ENCODE data around the gene COL18A1. TPM values are rescaled to one million over a fixed set of nuclear protein-coding genes. Genes with fewer than 3 reads are reported as not detected.

The COL18A1 gene
- total and polyA plus RNA-seq, 2 of the 8 experiments (the other 6 are each of a cell fraction or from before 2014, with no cell fraction given) = 145 to 201 TPM

DNA sequence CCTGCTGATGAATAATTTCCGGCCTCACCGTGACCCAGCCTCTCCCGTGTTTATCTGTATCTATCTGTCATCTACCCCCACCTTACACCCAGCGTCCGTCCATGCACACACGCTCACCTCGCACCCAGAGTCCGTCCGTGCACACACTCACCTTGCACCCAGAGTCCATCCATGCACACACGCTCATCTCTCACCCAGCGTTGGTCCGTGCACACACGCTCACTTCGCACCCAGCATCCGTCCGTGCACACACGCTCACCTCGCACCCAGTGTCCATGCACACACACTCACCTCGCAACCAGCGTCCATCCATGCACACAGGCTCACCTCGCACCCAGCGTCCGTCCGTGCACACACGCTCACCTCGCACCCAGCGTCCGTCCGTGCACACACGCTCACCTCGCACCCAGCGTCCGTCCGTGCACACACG lies 25.0 kb upstream of the COL18A1 start:
- Histone ChIP-seq H2BK20ac (ENCODE audit: low read length) (no peak overlapping the region; the same call in 1 of the 2 replicates), H3K27ac (ENCODE audit: low read depth, low read length) (no peak overlapping the region), H4K91ac (replicated peaks; ENCODE audit: insufficient read length, low read length) (peak overlapping the region; percentile 90), H2AK5ac (ENCODE audit: low read depth, low read length) (peak overlapping the region; percentile 41; the same call in 1 of the 2 replicates), H3K27me3 (replicated peaks in 1 of 4; ENCODE audit: control insufficient read depth in 3 of 4, extremely low read depth in 1 of 4, insufficient read depth in 3 of 4, low read length in 3 of 4) (no peaks in the 10 kb centered on the region; a peak in 1 of 7 replicates), H3K23ac (ENCODE audit: insufficient read length) (no peak overlapping the region), H3K14ac (ENCODE audit: insufficient read length) (no peak overlapping the region), H3K4me2 (ENCODE audit: insufficient read depth in 1 of 2, low read depth in 2 of 2, low read length in 2 of 2) (no peak overlapping the region), H4K5ac (ENCODE audit: insufficient read length, low read depth, low read length) (no peak overlapping the region), H3K23me2 (ENCODE audit: low read depth, low read length) (no peaks in the 10 kb centered on the region), H3K9ac (replicated peaks in 1 of 4; ENCODE audit: extremely low read depth in 1 of 4, low read depth in 3 of 4, low read length in 3 of 4) (0 out of 7 replicates have a peak overlapping the region, but pooled peaks of 1 of the 4 experiments have one; percentile 1), H3K79me2 (ENCODE audit: control insufficient read depth in 1 of 2, insufficient read depth in 2 of 2, low read length in 2 of 2) (no peaks in the 10 kb centered on the region), H2BK15ac (ENCODE audit: low read length) (peak overlapping the region; percentile 23), H2BK5ac (ENCODE audit: low read depth, low read length) (peak overlapping the region; percentile 61; the same call in 1 of the 2 replicates), H2BK12ac (ENCODE audit: low read depth, low read length) (peak overlapping the region; percentile 56; the same call in 1 of the 2 replicates), H3K18ac (ENCODE audit: extremely low read depth, low read length) (no peak overlapping the region), H4K20me1 (replicated peaks in 1 of 2; ENCODE audit: control insufficient read depth in 1 of 2, insufficient read depth in 2 of 2, low read length in 2 of 2) (no peaks in the 10 kb centered on the region), H3K79me1 (ENCODE audit: low read depth, low read length) (no peaks in the 10 kb centered on the region), H3K4me3 (ENCODE audit: extremely low read depth in 1 of 4, insufficient read depth in 2 of 4, low read depth in 3 of 4, low read length in 4 of 4) (no peak overlapping the region), H4K8ac (ENCODE audit: extremely low read depth, insufficient read depth, low read length) (no peak overlapping the region), H2AFZ (ENCODE audit: low read length) (no peak overlapping the region), H3K4ac (replicated peaks; ENCODE audit: insufficient read length, low read depth, low read length) (no peak overlapping the region), H3K56ac (replicated peaks; ENCODE audit: insufficient read length, low read depth, low read length) (no peak overlapping the region), H2BK120ac (replicated peaks; ENCODE audit: low read depth, low read length) (no peak overlapping the region), H3K9me3 (ENCODE audit: insufficient read depth in 2 of 2, low read depth in 1 of 2, low read length in 1 of 2) (peaks cover 10 to 13% of the 10 kb centered on the region in 2 experiments; a peak in 3 of 4 replicates), H3K36me3 (ENCODE audit: control insufficient read depth in 2 of 4, insufficient read depth in 4 of 4, low read length in 3 of 4) (no peaks in the 10 kb centered on the region), H3K4me1 (replicated peaks in 1 of 4; ENCODE audit: control insufficient read depth in 3 of 4, insufficient read depth in 4 of 4, low read length in 3 of 4) (peaks cover 6 to 10% (median 7%) of the 10 kb centered on the region in 4 experiments)
- 96% methylated on average over 25 of the region's 35 CpGs; no CpG with 5 or more reads in 1 of the 2 experiments for WGBS, 2 experiments (ENCODE audit: extremely low coverage in 1 of 2, insufficient coverage in 1 of 2, insufficient read length in 1 of 2, insufficient replicate concordance in 2 of 2, low coverage in 1 of 2, low lambda C conversion rate in 2 of 2, missing lambda C conversion rate in 1 of 2)
- DNase-seq (ENCODE audit: low read depth in 1 of 2, low spot score in 2 of 2) (no peak), FAIRE-seq (no peak)
- POLR2A ChIA-PET (ENCODE audit: partially characterized antibody) = no interaction called here
- CTCF ChIA-PET (ENCODE audit: partially characterized antibody) = interaction anchor here (1.2 kb wide), 1 partner anchor 89 kb away, joined by 3 read pairs; no protein-coding TSS in a partner anchor
- TF ChIP-seq FOSL1 (IDR thresholded peaks at IDR 0.05; ENCODE audit: insufficient read depth, low read depth, low read length) (no peak), ASH2L (IDR thresholded peaks at IDR 0.05; ENCODE audit: low read length) (no peak), SIRT6 (IDR thresholded peaks at IDR 0.05; ENCODE audit: low read length) (no peak), CREB1 (IDR thresholded peaks at IDR 0.05) (no peak), EP300 (IDR thresholded peaks at IDR 0.05; ENCODE audit: borderline replicate concordance in 1 of 2, low read depth in 2 of 2, low read length in 2 of 2) (no peak), TAF1 (IDR thresholded peaks at IDR 0.05; ENCODE audit: low read depth, low read length) (no peak), ZNF274 (IDR thresholded peaks at IDR 0.05; ENCODE audit: borderline replicate concordance, extremely low read depth, low read length) (no peak), YY1 (IDR thresholded peaks at IDR 0.05; ENCODE audit: low read depth, low read length) (no peak), POLR2AphosphoS5 (IDR thresholded peaks at IDR 0.05; ENCODE audit: low read depth, low read length) (no peak), SP1 (IDR thresholded peaks at IDR 0.05; ENCODE audit: low read depth, low read length) (no peak)
- TF ChIP-seq, protein P1, sequence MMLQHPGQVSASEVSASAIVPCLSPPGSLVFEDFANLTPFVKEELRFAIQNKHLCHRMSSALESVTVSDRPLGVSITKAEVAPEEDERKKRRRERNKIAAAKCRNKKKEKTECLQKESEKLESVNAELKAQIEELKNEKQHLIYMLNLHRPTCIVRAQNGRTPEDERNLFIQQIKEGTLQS (IDR thresholded peaks at IDR 0.05; ENCODE audit: insufficient read depth, low read depth, low read length) = no peak
- TF ChIP-seq, protein P2, sequence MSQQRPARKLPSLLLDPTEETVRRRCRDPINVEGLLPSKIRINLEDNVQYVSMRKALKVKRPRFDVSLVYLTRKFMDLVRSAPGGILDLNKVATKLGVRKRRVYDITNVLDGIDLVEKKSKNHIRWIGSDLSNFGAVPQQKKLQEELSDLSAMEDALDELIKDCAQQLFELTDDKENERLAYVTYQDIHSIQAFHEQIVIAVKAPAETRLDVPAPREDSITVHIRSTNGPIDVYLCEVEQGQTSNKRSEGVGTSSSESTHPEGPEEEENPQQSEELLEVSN (IDR thresholded peaks at IDR 0.05) = no peak

Measured in H1 (cell line).